PC-9 (cell line): Measurements from ENCODE around the gene GALNT16.

Experiments
- EZH2 ChIP-seq: fragments of 200-600 bp; sonication (generic); IDR thresholded peaks from 2 replicates; pipeline ENCODE4 v1.8.0; 2017; ENCODE audit warnings: antibody characterized with exemption, low read depth
- TF ChIP-seq, protein P1 (sequence below): fragments of 200-600 bp; sonication (generic); conservative IDR thresholded peaks from 2 replicates; pipeline ENCODE4 v1.6.1; 2017; ENCODE audit warnings: mixed run types, antibody characterized with exemption, mild to moderate bottlenecking, moderate library complexity

DNA sequence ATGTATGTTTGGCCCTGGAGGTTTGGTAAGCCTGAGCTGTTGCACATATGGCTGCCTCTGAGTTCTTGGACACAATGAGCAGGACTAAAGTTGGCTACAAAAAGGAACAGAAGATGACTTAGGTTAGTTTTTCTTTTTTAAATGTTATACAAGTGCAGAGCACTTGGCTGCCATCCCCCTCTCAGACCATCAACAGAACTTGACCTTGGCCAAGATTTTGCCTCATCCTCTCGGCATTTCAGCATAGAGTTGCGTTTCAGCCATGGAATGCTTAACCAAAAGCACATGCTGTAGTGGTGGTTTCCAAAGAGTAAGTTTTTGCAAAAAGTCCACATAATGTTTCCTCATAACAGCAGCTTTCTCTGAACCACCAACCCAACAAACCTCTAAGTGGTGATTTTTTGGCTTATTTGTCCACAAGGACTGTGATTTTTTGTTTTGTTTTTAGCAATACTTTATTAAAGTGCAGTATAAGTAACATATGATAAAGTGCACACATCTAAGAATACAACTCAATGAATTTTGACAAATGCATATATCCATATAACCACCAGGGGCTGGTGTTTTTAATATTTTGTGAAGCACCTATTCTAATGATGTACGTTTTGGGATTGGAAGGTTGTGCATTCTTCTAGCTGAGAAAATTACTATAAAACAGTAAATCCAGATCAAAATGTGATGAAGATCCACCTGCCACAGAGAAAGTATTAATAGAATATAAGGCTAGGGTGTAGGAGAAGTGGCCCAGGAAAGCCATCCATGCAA is 12.1 kb upstream of the GALNT16 start:
- TF ChIP-seq, protein P1, sequence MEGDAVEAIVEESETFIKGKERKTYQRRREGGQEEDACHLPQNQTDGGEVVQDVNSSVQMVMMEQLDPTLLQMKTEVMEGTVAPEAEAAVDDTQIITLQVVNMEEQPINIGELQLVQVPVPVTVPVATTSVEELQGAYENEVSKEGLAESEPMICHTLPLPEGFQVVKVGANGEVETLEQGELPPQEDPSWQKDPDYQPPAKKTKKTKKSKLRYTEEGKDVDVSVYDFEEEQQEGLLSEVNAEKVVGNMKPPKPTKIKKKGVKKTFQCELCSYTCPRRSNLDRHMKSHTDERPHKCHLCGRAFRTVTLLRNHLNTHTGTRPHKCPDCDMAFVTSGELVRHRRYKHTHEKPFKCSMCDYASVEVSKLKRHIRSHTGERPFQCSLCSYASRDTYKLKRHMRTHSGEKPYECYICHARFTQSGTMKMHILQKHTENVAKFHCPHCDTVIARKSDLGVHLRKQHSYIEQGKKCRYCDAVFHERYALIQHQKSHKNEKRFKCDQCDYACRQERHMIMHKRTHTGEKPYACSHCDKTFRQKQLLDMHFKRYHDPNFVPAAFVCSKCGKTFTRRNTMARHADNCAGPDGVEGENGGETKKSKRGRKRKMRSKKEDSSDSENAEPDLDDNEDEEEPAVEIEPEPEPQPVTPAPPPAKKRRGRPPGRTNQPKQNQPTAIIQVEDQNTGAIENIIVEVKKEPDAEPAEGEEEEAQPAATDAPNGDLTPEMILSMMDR: peak; percentile 55
- no peak for TF ChIP-seq EZH2
